ENCODE data around the gene MED29.
"Not testable (repeated sequence)": the region's sequence is repeated elsewhere in the genome, so short reads cannot be mapped to it uniquely, and the experiment has no call there.

The MED29 gene

DNA sequence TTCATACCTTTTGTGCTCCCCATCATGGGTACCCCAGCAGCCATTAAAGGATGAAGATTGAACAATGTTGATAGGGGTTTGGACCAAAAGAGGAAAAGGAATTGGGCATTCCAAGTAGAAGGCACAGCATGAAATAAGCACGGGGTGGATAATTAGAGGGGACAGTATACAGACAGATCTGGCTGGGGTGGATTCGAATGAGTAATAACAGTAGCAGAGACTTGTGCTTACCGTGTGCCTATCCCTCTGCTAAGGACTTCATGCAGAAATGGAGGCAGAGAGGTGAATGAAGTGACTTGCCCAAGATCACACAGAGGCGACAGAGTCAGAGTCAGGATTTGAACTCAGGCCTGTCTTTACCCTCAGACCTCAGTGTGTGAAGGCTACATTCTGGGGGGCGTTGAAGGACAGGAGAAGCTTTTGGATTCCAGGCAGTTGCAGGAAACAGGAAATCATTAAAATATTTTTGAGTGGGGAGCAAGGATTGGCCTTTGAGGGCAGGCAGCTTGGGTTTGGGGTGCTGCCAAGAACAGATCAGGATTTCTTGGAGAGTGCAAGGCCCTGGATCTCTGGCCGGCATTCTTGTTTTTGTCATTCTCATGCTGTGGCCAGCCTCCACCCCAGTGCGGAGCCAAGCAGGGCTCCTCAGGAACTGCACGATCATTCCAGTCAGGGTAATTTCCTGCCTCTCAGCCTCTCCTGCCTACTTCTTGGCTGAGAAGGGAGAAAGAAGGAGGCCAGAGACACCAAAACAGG is 19.0 kb upstream of the MED29 start:
- DNase-seq: no peak

DNA sequence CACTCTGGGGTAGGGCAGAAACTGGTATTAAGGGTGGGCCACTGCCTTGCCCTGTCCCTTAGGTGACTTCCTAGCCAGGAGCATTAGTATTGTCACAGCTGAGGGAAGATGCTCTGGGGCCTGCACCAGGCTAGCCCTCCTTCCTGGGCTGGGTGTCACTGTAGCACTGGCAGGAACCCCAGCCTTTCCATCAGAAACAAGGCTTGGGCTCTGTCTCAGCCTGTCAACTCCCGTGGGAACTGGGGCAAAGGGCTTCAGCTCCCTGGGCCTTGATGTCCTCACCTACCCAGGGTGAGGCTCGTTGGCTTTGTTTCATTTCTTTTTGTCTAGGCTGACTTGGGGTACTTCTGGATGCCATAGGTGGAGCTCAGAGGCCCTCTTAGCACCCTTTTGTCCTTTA is 18.2 kb upstream of the MED29 start:
- DNase-seq: no peak

DNA sequence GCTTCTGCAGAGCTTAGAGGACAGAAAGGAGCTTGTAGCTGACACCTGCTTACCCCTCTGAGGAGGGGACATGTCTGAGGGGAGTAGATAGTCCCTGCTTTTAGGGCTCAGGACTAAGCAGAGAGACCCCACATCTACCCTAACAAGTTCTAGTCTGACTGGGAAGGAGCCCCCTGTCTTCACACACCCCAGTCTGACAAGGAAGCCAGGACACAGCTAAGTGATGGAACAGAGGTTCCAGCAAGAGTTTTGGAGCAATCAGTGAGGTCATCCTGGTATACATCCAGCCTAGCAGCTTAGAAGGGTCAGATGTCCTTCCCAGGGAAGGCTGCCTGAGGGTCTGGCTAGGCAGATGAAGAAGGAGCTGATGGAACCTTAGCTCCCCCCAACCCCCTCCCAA is 15.2 kb upstream of the MED29 start:
- DNase-seq: no peak

DNA sequence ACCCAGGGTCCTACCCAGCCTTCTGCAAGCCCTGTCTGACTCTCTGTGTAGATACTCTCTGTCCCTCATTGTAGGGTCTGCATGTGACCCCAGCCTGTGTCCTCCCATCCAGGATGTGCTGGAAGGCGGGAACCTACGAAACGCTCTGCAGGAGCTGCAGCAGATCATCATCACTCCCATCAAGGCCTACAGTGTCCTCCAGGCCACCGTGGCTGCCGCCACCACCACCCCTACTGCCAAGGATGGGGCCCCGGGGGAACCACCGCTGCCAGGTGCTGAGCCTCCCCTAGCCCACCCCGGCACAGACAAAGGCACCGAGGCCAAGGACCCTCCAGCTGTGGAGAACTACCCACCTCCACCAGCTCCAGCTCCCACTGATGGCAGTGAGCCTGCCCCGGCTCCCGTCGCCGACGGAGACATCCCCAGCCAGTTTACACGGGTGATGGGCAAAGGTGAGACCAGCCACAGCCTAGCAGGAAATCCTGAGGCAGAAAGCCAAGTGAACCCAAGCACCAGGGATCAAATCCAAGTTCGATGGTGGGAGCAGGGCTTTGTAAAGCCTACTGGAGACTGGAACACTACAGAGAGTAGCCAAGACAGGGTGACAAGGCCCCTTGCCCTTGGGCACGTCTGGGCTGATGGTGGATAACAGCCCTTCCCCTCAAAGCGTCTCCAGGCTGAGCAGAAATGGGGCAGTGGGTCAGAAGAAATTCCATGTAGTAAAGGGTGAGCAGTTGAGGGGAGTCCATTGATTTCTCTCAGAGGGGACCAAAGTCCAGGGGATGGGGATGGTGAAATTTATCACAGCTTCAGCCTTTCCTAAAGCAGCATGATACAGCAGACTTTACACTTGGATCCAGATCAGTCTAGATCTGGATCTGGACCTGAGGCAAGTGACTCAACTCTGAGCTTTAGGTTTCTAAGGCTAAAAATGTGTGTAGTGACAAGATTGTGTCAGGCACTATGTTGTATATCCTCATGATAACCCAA is 13.5 kb upstream of the MED29 start:
- no peak for DNase-seq

DNA sequence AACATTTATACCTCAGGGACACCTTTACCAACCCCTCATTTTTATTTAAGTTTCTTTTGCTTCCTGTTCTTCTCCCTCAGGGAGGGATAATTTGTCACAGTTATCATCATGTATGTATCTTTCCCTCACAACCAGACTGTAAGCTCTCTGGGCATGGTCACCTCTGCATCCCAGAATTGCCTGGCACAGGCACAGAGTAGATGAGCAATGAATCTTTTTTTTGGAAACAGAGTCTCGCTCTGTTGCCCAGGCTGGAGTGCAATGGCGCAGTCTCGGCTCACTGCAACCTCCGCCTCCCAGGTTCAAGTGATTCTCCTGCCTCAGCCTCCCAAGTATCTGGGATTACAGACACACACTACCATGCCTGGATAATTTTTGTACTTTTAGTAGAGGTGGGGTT is 11.8 kb upstream of the MED29 start:
- DNase-seq: not testable (repeated sequence)

DNA sequence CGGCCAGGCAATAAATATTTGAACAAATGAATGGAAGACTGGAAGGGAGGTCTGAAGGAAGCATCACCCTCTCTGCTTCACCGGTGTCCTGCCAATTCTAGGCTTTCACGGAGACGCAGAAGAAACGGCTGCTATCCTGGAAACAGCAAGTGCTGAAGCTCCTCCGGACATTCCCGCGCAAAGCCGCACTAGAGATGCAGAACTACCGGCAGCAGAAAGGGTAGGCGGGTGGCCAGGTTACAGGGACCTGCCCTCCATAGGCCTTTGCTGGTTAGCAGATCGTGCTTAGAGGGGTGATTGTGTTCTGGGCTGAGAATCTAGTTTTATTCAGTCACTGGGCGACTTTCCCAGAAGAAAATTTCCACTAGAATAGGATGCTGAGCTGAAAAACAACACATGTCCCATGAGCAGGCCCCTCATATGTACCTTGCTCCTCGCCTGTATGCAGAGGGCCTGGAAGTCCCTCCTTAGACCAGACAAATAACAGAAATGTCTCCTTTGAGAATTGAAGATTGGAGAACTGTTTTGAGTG is 11.2 kb upstream of the MED29 start:
- DNase-seq: no peak

DNA sequence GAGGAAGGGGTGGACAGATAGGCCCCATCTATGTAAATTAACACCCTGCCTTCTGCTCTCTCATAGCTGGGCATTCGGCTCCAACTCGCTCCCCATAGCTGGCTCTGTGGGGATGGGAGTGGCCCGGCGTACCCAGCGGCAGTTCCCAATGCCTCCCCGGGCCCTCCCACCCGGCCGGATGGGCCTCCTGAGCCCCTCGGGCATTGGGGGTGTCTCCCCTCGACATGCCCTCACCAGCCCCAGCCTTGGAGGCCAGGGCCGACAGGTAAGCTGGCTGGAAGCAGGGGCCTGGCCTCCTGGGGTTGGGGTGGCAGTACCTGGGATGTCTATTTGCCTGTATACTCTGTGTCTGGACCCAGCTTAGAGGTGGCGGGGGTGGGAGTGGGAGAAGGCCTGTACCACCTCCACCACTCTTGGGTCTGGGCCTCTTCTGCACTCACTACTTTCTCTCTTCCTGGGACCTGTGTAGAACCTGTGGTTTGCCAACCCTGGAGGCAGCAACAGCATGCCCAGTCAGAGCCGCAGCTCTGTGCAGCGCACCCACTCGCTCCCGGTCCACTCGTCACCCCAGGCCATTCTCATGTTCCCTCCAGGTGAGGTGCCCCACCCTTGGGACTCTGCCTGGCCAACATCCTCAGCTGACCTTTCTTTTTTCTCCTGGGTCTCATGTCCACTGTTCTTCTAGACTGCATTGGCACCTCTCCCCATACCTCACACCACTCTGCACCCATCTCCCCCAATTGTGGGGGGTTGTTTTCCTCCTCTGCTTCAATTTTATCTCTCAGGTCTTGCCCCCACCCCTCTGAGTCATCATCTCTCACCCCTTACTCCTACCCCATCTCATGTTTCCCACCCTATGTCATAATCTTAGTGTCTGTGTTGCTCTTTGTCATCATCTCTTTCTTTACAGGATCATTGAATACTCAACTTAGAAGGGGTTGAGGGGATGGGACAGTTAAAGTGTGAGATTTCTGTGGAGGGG is 10.4 kb upstream of the MED29 start:
- no peak for DNase-seq

DNA sequence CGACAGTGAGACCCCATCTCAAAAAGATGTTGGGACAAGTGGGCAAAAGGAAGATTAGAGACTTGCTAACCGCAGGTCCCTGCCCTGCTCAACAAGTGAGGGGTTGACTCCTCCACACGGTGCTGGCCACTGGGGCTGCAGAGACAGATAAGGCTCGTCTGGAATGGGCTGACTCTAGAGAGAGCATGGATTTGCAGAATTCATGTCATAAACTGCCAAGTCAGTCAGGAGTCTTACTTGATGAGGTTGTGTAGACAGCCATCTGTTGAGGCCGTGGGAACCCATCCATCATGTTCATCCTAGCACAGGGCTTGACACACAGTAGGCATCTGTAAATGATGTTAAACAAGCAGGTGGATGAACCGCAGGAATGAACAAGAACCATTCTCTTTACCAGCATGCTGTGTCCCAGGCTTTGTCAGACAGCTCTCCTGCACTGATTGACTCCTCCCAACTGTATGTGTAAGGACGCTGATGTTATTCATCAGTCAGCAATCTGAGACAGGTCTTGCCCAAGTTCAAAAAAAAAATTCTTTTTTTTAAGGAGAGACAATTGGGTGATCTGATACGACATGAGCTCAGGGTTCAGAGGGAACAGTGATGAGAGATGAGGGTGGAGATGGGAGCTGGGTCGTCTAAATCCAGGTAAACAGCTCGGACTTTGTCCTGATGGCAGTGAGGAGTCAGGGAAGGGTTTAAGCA is 9.1 kb upstream of the MED29 start:
- no peak for DNase-seq

DNA sequence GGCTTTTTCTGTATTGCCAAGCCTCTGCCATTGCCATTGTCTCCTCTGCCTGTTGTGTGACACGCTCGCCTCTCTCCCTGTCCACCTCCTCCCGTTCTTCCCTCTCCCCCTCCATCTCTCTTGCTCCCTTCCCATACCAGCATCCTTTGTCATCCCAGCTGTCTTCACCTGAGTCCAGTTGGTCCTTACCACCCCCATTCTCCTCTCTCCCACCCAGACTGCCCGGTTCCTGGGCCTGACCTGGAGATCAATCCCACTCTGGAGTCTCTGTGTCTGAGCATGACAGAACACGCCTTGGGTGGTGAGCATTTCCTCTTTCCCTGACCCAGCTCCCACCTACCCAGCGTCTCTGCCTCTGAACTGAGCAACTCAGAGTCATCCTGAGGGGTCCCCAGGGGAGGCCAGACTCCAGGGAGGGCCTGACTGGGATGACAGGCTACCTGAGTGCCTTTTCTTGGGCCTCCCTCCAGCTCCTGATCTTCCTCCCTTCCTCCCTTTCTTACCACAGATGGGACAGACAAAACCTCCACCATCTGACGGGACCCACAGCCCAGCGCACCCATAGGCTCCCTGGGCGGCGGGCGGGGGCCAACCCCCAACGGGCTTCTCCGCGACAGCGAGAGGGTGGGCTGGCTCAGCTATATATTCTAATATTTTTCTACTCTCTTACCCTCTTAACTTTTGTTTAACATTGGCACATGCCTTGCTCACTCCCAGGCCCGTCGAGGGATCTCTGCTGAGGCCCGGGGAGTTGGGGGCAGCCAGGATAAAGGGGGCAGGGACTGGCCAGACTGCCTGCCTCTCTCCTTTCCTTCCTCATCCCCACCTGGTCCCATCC is 8.0 kb upstream of the MED29 start:
- DNase-seq: no peak

DNA sequence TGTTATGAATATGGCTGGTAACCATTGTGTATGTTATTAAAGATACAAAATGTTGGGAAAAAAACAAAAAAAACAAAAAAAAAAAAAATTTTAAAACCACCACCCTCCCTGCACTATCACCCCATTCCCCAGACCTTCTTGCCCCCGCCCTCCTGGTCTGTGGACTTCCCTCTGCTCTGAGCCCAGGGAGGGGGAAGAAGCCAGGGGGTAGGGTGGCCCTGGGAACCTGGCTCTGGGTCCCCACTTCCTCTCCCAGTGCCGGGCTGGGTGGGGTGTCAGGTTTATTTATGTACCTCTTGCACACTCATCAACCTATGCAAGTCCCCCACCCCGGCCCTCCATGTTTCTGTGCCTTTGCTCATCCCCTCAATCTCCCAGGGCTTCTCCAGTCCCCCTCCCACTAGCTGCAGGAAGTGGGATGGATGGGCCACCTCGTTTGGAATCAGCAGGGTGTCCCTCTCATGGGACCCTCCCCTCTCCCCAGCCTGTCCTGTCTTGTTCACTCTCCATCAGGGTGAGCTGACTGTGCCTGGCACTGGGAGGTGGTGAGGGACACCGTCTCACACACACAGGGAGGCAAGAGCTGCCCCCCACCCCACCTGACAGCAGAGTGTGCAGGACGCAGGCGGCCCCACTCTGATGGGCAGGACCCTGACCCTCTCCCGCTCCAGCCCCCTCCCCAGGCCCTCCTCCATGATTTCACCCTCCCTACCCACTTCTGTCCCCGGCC is 6.2 kb upstream of the MED29 start:
- DNase-seq: no peak

DNA sequence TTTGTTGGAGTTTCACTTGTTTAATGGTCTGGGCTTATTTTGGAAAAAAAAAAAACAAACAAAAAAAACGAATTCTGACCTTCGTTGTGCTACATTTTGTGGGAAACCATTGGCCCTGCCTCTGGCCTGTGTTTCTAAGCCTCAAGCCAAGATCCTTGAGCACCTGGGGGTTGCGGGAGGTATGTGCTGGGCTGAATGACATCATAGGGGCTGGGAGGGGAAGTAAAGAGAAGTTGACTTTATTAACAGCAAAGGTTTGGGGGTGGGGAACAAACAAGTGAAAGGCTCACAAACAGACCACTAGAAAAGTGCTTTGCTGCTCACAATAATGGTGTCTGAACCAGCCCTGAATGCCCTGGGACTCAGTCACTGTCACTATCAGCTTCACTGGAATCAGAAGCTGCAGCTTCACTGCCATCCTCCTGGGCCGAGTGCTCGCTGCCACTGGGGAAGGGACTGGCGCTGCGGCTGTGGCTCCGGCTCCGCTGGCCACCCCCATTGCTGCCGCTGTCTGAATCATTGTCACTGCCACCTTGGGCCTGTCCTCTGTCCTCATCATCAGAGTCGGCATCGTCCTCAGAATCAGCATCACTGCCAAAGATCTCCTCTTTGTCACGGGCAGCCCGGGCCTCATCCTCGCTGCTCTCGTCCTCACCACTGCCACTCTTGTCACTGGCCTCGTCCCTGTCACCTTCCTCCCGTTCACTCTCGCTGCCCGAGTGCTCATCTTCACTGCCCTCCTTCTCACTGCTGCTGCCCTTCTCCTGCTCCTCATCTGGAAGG is 5.4 kb upstream of the MED29 start:
- no peak for DNase-seq

DNA sequence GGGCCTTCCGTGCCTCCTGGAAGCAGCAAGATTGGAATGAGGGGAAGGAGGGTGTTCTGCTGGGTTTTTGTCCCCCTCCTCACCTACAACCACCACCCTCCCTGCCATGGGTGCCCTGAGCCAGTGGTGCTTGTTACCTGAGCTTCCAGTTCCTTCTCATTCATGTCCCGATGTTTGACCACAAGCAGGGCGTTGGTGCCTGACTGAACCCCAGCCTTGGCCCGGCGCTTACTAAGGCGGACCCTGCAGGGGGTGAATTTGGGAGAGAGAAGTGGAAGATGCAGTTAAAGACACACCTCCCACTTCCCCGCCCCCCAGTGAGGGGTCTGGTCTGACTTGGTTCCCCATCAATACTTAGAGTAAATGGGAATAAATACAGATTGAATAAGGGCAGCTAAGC is 4.6 kb upstream of the MED29 start:
- no peak for DNase-seq

DNA sequence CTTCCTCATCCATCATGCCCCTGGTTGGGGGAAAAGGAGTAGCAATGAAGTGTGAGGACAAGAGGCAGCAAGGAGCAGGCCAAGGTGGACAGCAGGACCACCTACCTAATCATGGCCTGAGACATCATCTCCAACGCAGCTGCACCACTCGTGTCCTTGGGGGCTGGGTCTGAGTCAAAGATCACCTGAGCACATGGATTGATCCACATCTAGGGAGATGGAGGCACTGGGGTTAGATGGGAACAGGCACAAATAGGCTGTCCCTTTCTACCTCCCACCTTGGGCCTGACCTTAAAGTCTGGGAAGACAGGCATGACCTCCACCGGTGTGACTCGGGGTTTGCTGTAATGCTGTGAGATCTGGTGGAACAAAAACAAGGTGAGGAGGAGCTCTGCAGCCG is 2.5 kb upstream of the MED29 start:
- DNase-seq: no peak

DNA sequence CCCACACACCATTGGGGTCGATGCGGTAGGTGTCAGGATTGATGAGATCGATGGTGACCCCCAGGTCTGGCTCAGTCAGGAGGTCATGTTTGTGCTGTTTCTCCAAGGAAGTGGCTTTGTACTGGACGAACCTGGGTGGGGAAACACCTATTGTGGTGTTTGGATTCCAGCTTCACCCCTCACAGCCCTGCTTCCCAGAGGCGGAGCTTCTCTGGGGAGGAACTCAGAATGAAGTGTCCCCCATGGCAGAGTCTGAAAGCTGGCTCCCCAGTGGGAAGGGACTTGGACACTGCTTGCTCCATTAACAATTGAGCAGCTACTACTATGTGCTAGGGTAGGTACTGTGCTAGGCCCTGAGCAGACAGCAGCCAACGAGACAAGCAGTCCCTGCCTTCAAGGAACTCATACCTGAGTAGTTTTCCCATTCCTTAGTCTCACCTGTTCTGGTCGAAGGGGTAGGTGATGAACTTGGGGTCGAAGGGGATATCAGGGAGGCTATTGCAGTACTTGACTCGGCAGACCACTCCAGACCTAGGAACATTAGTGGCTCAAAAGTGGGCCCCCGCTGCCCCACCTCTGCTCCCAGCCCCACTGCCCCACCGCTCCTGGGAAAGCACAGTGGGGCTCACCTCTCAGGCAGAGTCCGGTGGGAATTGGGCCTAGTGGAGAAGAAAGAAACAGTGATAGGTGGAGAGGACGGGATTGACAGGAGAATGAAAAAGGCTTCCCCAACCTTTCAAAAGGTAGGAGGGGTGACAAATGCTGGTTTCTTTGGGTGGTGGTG is 1.4 kb upstream of the MED29 start:
- no peak for DNase-seq

DNA sequence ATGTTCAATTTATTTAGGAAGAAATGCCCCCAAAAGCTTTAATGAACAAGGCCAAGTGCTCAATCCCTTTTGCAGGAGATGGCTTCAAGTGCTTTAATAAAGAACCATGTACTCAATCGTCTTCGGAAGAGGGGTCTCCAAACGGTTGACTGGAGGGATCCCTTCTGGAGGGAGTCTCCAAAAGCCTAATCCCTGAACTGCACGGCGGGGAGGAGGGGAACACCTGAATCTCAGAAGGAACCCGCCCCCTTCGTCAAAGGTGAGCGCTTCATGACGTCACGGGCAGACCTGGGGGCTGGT is 777 bp upstream of the MED29 start:
- peak; percentile 82 for DNase-seq

DNA sequence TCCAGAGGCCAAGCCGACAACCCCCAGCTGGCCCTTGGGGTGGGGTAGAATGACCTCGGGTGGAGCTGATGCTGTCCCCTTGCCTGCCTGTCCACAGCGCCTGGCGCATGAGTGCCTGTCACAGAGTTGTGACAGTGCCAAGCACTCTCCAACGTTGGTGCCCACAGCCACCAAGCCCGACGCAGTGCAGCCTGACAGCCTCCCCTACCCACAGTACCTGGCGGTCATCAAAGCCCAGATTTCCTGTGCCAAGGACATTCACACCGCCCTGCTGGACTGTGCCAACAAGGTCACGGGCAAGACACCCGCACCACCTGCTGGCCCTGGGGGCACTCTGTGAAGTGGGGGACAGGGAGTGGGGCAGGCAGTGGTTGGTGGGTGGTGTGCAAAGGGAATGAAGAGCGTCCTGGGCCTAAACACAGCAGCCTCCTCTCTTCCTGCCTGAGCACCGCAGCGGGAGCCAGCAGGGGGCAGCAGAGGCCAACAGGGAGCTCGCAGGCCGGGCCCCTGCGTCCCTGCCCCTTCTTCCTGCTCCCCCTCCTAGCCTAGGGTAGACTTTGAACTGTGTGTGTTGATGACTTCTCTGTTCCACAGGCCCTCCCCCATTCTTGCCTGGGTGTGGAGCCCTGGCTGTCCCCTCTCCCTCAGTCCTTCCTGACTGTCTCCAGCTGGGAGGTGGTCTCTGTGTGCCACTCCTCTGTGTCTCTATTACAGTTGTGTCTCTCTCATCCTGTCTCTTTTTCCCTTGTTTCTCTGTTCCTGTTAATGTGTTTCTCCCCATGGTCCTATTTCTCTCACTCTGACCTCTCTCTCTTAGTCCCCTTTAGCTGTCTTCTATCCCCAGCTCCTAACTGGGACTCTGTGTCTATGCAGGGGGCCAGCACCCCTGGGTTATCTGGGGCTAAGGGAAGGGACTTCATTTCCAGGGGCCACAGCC is 6.5 kb downstream of the MED29 start:
- peak; percentile 97 for DNase-seq

DNA sequence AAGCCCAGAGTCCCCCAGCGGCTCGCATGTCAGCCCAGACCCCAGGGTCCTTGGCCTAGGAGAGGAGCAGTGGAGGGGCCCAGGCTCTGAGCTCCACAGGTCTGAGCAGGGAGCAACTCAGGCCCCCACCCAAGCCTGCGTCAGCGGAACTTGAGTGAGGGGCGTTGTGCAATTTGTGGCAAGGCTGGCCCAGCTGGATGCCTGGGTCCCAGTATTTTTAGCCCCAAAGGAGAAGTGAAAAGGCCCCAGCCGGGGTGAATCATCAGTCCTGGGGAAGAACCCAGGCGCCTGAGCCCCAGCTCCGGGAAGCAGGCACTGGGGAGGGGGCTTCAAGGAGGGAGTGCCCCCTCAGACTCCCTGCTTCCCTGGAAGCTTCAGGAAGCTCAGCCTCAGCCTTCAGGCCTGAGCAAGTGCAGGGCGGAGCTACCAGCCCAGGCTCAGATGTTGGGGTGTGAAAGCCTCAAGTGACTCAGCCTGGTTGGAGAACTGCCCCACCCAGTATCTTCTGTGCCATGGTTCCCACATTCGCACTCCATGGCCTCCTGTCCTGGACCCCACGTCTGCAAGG is 7.2 kb downstream of the MED29 start:
- DNase-seq: peak; percentile 51
